ENCODE data around the gene RPS21. TPM values are rescaled to one million over a fixed set of nuclear protein-coding genes. Genes with fewer than 3 reads are reported as not detected.

Gene RPS21
- total RNA-seq, 1 donor from 2014 or later: 2,912 TPM

- Mint-ChIP-seq H3K9me3 (no peaks in the 10 kb centered on the region), H3K36me3 (ENCODE audit: low read depth) (no peaks in the 10 kb centered on the region), H3K4me3 (no peak overlapping the region), H3K27me3 (peaks cover 7% of the 10 kb centered on the region), H3K27ac (no peak overlapping the region), H3K4me1 (no peaks in the 10 kb centered on the region)
- intact Hi-C loops (cut with micrococcal nuclease): no loop called here
- DNase-seq (no peak), ATAC-seq (ENCODE audit: low read depth) (no peak)
- ChIA-PET POLR2A (no interaction called here), CTCF (no interaction called here)
- no peak for TF ChIP-seq CTCF (IDR thresholded peaks at IDR 0.05)
Observed at GRCh38 chr20:62426699-62427131, 39.8 kb downstream of the RPS21 start.

- H3K4me3 Mint-ChIP-seq: no peak within 1 kb of the TSS
- DNase-seq (no peak), ATAC-seq (ENCODE audit: low read depth) (no peak)
- H3K4me1 Mint-ChIP-seq: no peaks in the 10 kb centered on the region
- no peaks in the 10 kb centered on the region for H3K9me3 Mint-ChIP-seq
- CTCF ChIA-PET: no interaction called here
- TF ChIP-seq CTCF (IDR thresholded peaks at IDR 0.05): no peak
- POLR2A ChIA-PET: no interaction called here
- no peak within 1 kb of the TSS for H3K27ac Mint-ChIP-seq
- no peaks in the 10 kb centered on the region for H3K36me3 Mint-ChIP-seq (ENCODE audit: low read depth)
- H3K27me3 Mint-ChIP-seq: peaks cover 11% of the 10 kb centered on the region
- intact Hi-C loops (cut with micrococcal nuclease): no loop called here
Observed at GRCh38 chr20:62427172-62428001, 40.5 kb downstream of the RPS21 start, which contains the start of gene RBBP8NL. Gene RBBP8NL (minus strand): TSS chr20:62427539. CDS start chr20:62419647, 7,892 bp downstream.

- no peaks in the 10 kb centered on the region for H3K4me1 Mint-ChIP-seq
- TF ChIP-seq CTCF (IDR thresholded peaks at IDR 0.05): no peak
- DNase-seq (no peak), ATAC-seq (ENCODE audit: low read depth) (no peak)
- peaks cover 13% of the 10 kb centered on the region for H3K27me3 Mint-ChIP-seq
- no peaks in the 10 kb centered on the region for H3K9me3 Mint-ChIP-seq
- no peak overlapping the region for H3K27ac Mint-ChIP-seq
- H3K4me3 Mint-ChIP-seq: no peak overlapping the region
- POLR2A ChIA-PET: no interaction called here
- no peaks in the 10 kb centered on the region for H3K36me3 Mint-ChIP-seq (ENCODE audit: low read depth)
- CTCF ChIA-PET: no interaction called here
- intact Hi-C loops (cut with micrococcal nuclease): no loop called here
Observed at GRCh38 chr20:62428002-62428372, 41.1 kb downstream of the RPS21 start.

GRCh38 chr20:62428396-62429295, 41.7 kb downstream of the RPS21 start:
- POLR2A ChIA-PET: no interaction called here
- DNase-seq: no peak
- Mint-ChIP-seq H3K4me1 (no peaks in the 10 kb centered on the region), H3K27ac (no peak overlapping the region), H3K36me3 (ENCODE audit: low read depth) (no peaks in the 10 kb centered on the region), H3K9me3 (no peaks in the 10 kb centered on the region), H3K27me3 (peaks cover 18% of the 10 kb centered on the region), H3K4me3 (no peak overlapping the region)
- TF ChIP-seq CTCF (IDR thresholded peaks at IDR 0.05): no peak
- intact Hi-C loops (cut with micrococcal nuclease): no loop called here
- ATAC-seq (ENCODE audit: low read depth): no peak
- CTCF ChIA-PET: no interaction called here
